HT-29 (cell line): ENCODE results near the gene ANO6. TPM values are rescaled to one million over a fixed set of nuclear protein-coding genes. Genes with fewer than 3 reads are reported as not detected.
A peak's percentile ranks its signal among the peaks of the same experiment; 100 is the strongest.

Source experiments
- DNase-seq: peaks from one replicate; pipeline ENCODE4 v3.0.0-alpha.2; 2015; ENCODE audit warnings: low spot score
- total RNA-seq: library from RNA; depleted of rRNA; stranded (reverse); fragments of >200 nt; shearing (Covaris generic); gene quantifications from 2 replicates; pipeline ENCODE4 v1.2.3, GENCODE V29; 2014

ANO6 gene
- total RNA-seq, 1 experiment from 2014 or later = 28.3 TPM

DNA sequence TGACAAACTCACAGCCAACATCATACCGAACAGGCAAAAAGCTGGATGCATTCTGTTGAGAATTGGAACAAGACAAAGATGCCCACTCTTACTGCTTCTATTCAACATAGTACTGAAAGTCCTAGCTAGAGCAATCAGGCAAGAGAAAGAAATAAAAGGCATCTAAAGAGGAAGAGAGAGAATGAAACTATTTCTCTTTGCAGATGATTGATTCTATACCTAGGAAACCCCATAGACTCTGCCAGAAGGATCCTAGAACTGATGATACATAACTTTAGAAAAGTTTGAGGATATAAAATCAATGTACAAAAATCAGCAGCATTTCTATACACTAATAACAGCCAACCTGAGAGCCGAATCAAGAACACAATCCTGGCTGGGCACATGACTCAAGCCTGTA, 6.1 kb upstream of the ANO6 start:
- no peak for DNase-seq

DNA sequence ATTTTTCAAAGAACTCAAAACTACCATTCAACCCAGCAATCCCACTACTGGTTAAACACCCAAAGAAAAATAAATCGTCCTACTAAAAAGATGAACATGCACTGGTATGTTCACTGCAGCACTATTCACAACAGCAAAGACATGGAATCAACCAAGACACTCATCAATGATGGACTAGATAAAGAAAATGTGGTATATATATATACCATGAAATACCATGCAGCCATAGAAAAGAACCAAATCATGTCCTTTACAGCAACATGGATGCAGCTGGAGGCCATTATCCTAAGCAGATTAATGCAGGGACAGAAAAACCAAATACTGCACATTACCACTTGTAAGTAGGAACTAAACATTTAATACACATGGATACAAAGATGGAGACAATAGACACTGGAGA, 3.8 kb upstream of the ANO6 start:
- no peak for DNase-seq

DNA sequence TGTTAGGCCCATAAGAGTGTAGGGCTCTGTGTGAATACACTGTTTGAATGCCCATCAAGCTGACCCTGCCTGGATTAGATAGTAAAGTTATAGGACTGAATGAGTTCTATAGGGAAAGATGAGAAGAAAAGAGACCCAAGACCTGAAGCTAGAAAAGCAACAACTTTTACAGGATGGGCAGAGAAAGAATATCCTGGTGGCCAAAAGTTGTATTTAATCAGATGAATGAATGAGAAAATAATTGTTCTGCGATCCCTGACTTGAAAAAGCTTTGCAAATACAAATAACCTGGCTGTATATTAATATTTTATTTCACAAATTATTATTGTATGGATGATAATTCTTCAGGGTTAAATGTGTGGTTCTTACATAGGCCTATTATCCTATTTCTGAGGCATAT, 2.8 kb upstream of the ANO6 start:
- DNase-seq = no peak

DNA sequence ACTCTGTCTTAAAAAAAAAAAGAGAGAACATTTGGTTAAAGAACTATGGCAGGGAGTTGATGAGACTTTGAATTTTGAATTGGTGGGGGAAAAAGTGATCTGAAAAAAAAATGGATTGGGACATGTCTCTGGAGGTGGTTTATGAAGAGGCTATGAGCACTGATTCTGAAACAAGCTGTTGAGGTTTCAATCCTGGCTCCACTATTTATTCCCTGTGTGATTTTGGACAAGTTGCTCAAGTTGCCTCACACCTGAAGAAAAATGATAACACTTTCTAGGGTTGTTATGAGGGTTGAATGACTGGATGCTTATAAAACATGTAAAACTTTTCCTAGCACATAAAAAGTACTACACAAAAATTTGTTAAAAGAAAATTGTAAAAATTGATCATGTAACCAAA, 1.8 kb upstream of the ANO6 start:
- DNase-seq = no peak

DNA sequence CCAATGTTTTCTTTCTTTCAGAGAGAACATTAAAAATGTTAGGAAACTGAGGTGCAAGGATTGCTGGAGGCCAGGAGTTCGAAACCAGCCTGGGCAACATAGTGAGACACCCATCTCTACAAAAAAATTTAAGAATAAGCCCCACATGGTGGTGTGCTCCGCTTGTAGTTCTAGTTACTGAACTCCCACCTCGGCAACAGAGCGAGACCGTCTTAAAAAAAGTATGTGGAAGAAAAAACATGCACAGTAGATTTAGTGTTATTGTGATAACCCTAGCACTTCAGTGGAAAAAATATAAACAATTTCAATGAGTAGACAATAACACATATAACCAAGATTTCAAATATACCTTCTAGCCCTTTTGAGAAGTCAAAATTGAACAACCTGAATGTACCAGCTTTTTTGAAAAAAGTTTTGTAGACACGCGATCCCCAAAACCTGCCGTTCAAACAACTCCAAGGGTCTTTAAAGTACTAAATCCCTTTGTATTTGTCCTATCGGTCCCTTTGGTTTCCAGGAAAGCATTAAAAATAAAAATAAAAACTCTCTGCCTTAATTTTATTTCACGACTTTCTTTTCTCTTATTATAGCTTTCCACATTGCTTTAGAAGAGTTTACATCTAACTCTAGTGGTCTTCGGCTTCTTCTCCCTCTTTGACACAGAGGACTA, 1.0 kb upstream of the ANO6 start:
- no peak for DNase-seq

DNA sequence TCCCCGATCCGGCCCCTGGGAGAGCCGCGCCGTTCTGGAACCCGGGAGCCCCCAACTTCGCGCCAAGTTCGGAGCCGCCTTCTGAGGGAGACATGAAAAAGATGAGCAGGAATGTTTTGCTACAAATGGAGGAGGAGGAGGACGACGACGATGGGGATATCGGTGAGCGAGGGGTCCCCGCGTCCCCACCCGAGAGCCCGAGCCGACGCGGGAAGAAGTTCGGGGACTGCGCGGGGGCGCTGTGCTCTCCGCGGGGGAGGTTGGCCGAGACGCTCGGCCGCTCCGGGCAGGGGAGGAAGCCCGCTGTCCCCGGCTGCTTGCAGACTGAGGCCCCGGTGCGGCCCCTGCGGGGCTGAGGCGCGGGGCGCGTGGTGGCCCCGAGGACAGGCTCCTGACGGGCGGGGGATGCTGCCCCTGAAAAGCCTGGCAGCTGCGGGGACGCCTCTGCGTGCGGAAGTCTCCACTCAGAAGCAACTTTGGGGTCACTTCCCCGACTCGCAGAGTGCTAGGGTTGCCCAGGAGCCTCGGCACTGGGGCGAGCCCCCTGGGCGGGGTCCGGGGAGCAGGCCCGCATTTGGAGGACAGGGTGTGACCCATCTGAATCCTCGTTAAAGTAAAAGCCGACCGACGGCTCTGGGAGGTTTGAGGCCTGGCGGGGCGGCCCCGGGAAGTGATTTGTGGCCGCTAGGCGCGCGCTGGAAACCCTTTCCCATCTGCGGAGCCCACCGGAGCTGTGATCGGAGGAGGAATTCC, 511 bp downstream of the ANO6 start:
- DNase-seq = peak; percentile 56

DNA sequence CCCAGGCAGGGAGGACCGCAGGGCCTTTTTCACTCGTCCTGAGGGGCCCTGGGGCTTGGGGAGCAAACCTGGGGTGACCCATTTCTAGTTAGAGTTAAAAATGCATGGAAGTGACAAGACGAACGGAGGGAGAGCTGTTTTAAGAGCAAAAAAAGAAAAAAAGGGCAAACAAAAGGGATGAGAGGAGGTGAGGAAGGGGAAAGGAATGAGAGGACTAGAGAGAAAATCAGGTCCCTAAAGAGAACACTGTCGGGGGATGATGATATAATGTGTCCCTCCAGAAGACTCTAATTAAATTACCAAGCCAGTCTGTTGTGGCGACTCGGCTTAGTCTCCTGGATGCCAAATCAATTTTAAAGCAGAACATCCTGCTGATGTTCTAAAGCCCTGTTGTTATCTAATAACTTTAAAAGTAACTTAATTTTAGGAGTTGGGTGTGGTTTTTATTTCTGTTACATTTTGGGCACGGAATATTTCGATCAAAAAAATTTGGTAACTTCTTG, 1.1 kb downstream of the ANO6 start:
- DNase-seq = peak; percentile 37

DNA sequence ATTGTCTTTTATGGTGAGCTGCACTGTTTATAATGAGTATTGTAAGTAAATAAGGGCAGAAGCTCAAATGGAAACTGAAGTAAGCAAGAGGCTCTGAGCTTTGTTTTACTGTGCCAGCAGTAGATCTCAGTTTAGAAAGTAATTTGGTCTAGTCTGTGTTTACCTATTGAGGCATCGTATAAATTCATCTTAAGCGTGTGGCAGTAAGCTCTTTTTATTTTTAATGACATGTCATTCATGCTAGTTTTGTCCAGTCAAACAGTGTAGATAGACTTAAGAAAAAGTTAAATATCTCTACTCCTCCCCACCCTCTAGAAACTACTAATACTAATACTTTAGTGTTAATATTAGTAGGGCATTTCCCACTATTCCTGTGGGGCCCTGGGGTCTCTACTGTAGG, 2.0 kb downstream of the ANO6 start:
- no peak for DNase-seq

DNA sequence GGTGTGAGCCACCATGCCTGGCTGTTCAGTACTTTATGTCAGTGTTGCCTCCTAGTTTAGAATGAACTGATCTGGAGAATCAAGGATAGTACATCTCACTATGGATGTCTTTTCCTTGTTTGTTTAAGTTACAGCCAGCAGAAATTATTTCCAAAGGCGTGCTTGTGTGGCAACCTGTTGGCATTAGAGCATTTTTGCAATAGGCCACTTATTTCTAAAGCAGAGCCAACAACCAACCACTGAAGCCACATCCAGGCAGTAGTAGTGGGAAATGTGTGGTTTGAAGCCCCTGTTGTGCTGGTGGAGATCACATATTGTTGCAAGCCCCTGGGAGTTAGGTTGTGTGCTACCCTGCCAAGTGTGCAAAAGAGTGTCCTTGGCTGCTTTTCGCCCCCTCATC, 3.7 kb downstream of the ANO6 start:
- DNase-seq = no peak

DNA sequence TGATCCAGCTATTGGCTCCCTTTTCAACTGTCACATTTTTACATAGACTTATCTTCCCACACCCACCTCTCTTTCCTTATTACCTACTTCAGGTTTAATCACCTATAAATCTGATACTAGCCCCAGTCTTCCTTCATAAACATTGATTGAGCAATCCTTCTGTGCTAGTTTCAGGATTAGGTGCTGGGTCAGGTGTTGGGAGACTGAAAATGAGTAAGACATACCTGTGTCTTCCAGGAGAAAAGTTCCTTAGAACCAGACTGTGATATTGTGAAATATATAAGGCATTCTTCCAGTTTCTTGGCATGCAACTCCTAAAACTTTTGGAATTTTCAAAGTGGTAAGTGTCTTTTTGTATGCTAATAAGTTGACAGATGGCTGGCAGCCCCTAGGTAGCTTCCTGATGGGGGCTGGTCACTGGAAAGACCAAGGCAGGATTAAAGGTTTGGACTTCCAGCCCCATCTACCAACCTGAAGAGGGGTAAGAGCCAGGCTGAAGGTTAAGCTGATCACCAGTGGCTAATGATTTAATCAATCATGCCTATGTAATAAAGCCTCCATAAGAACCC, 4.6 kb downstream of the ANO6 start:
- peak; percentile 25 for DNase-seq

DNA sequence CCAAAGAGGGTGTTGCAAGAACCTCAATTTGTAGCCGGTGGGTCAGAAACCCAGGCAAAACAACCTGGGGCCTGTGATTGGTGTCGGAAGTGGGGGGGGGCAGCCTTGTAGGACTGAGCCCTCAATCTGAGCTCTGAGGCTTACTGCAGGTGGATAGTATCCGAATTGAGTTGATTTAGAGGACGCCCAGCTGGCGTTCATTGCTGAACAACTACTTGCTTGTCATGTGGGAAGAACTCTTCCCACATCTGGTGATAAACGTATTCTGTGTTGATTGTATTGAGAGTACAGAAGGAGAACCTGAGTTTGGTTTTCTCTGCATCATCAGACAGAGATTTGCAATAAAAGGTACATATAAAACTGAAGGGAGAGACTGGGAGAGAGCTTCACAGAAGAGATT, 5.1 kb downstream of the ANO6 start:
- DNase-seq = no peak

DNA sequence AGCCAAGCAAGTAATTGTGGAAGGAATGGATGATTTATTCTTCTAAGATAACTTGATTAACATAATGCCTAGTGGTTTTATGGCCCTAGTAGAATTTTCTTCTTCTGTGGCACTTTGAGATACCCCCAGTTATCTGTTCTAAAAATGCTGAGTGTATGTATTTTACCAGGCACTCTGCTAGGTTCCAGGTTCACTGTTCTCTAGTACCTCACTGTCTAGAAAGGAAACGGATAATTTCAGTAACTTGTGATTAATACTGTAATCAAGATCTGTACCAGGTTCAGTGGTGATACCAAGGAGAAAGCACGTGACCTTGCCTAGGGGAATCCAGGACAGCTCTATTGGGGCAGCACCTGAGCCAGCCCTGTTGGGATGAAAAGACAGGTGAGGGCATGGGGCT, 8.0 kb downstream of the ANO6 start:
- DNase-seq = no peak

DNA sequence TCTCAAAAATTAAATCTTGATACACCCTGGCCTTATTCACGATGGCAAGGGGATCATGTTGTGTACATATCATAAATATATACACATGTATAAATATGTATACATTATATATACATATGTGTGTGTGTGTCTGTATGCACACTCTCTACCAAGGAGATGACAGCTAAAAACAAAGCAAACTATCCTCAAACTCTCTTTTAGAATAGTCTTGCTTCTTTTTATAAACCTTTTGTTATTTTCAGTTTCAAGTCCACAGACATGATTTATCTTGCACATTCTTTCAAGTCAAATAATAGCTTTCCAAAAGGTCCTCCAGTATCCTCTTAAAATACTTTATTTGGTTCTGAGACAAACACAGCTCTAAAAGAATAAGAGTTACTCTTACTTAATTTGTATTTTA, 8.4 kb downstream of the ANO6 start:
- no peak for DNase-seq

DNA sequence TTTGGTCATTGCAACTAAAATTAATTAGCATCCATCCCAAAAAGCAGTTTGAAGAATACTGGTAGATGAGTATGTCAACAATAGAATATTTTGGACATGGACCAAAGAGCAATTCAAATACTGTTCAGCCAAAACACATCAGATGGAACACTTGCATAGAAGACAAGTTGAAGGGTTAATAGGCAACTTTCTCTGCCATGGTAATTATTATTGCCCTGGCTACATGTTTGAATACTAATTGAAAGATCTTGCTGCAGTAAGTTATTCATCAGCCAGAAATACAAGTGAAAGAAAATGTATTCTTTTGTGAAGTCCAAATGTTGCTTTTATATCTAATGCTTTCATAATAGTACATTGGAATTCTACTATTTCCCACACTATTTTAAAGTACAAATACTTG, 10.1 kb downstream of the ANO6 start:
- no peak for DNase-seq

DNA sequence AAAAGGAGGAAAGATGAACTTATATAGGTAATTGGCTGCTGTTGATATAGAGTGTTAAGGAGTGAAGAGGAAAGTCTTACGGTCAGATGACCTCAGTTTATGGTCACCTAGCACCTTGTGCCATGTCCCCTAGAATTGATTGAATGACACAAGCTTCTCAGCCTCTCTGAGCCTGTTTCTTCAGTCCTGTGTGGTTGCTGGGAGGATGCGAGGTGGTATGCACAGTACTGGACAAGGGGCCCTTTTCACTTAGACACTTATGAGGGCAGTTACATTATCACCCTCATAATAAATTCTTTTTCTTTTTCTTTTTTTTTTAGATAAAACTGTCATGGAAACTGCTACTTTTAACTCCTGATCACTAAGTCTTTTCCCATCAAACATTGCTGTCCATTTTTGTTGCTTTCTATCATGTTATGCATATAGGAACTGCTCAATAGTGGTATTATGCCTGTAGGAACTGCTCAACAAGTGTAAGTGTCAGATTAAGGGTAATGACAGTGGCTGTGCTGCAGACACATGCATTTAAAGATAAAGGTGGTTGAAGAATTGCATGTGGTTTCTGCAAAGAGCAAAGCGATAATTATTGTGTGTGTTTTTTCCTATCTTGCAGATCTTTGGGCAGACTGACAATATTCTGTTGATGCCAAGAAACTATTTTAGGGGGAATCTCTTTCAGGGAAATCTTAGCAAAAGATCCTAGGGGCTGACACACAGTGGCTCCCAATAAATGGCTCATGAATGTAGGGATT, 11.6 kb downstream of the ANO6 start:
- DNase-seq = no peak

DNA sequence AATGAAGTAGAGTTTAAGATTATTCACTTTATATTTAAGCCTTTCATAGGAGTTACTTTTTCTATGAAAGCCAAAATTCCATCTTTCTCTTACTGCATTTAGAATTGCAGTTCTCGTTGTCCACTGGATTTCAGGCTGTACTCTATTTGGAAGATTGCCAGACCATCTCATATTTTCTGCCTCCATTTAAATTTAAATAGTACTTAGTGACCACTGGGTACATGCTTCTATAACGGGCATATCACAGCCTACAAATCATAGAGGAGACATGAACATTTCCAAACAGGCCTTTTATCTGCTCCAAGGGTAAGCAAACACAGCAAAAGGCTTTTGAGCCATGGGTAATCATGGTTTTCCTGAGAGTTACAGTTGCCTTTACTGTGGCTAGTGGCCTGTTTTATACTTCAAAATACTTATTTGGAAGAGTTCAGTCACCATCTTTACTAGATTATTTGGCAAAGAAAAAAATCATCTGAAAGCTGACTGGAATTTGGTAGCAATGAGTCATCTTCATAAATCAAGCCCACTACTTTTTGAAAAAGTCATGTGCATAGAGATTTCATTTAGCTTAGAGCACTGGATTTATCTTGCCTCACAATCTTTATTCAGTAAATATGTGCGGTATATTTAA, 15.7 kb downstream of the ANO6 start:
- DNase-seq = no peak

DNA sequence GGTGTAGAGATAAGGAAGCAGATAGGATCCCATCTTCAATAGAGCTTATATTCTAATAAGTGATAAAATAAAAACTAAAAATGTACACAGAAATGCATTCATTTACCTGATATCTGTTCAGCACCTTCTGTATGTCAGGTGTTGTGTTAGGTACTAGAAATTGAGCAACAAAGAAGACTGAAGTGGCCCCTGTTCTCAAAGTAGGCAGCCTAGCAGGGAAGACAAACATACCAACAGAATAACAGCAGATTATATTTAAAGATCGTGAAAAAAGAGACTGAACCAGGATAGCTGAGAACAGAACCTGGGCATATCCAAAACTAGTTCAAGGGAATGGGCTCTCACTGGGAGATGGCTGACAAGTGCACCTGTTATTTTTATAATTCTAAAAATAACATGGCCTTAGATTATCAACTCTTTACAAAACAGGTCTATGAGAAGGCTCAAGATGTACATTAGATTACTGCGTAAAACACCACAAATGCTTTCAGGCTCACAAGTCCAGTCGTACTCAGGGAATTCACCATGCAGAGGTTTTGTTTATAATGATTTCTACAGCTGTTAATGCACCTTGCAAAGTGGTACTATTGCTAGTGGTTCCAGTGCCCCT, 16.4 kb downstream of the ANO6 start:
- DNase-seq = peak; percentile 6

DNA sequence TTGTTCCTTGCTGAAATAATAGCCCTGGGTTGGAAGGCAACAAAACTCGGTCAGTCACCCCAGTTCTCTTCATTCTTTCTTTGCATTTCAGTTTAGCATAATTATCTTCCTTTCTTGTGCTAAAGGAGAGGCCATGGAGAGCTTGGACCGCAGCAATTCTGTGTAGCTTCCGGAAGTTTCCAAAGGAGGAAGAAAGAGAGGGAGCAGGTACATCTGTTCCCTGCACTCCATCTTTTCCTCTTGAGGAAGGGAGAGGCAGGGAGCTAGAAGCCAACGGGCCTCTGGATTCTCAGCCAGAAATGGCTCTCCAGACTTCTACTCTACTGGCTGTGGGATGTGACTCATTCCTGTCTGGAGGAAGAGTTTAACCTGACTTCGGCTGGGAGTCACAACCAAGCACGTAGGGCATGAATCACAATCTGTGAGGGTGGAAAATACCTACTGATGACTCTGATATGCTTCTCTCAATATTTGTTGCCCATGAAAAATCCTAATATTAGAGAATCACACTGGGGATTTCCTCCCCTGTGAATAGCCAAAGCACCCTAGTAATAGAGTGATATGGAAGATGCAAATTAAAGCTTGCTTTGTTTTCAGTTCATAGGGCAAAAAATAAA, 17.0 kb downstream of the ANO6 start:
- peak; percentile 72 for DNase-seq

DNA sequence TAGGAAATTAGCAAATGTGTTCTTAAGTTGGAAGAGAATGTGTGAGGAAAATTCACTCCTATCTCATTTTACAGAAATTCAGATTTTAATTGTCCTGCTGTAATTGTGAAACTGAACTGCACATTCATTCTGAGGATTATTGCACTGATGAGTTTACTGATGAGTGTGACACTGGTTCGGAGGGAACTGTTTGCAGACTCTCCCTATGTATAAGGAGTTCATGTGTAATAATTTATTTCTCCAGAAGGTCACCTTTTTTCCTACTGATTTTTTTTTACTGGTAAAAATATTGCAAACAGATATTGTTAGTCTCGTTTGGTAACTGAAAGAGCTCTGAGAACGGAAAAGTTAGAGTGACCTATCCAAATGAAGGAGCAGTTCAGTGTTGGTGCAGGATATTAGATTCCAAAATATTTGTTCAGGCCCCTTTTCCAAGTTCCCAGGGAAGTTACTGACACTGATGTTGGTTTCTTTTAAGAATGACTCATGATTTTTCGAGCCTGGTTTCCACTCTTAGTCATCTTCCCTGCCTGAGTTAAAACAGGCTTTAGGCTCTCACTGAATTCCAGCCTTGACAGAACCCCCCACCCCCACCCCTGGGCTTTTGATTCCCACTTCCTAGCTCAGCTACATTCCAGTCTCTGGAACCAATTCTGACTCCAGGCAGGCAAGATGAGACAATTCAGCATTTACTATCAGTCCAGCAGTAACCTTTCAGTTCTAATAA, 18.4 kb downstream of the ANO6 start:
- DNase-seq = peak; percentile 55
